Ecto neural progenitor cell (in vitro differentiated cells): ENCODE results near the gene MAP3K4.

Experiments
- DNase-seq: peaks from one replicate; pipeline ENCODE4 v3.0.0-alpha.2; 2018; ENCODE audit warnings: low spot score

MAP3K4 gene

GRCh38 chr6:161125591-161125990 lies 134.0 kb downstream of the MAP3K4 start:
- DNase-seq: no peak

GRCh38 chr6:161127071-161127740 lies 135.6 kb downstream of the MAP3K4 start:
- DNase-seq: no peak

GRCh38 chr6:161128230-161128629 lies 136.7 kb downstream of the MAP3K4 start:
- DNase-seq: no peak

- no peak for DNase-seq
Observed at GRCh38 chr6:161128680-161129196, 137.2 kb downstream of the MAP3K4 start.

GRCh38 chr6:161130541-161130940 lies 139.0 kb downstream of the MAP3K4 start:
- no peak for DNase-seq

- DNase-seq: no peak
Observed at GRCh38 chr6:161130967-161131766, 139.6 kb downstream of the MAP3K4 start.

- DNase-seq: no peak
Observed at GRCh38 chr6:161132384-161132783, 140.8 kb downstream of the MAP3K4 start.

GRCh38 chr6:161133963-161134362 lies 142.4 kb downstream of the MAP3K4 start:
- DNase-seq: no peak

GRCh38 chr6:161134550-161135298 lies 143.2 kb downstream of the MAP3K4 start:
- no peak for DNase-seq

- DNase-seq: no peak
Observed at GRCh38 chr6:161135695-161136591, 144.4 kb downstream of the MAP3K4 start.

GRCh38 chr6:161136655-161137054 lies 145.1 kb downstream of the MAP3K4 start:
- no peak for DNase-seq

GRCh38 chr6:161137320-161137719 lies 145.8 kb downstream of the MAP3K4 start:
- no peak for DNase-seq

GRCh38 chr6:161137839-161138542 lies 146.4 kb downstream of the MAP3K4 start:
- DNase-seq: no peak

- no peak for DNase-seq
Observed at GRCh38 chr6:161138543-161139303, 147.2 kb downstream of the MAP3K4 start.

GRCh38 chr6:161139304-161139765 lies 147.8 kb downstream of the MAP3K4 start:
- DNase-seq: no peak

GRCh38 chr6:161139766-161140553 lies 148.4 kb downstream of the MAP3K4 start:
- DNase-seq: no peak

GRCh38 chr6:161140554-161140875 lies 148.9 kb downstream of the MAP3K4 start:
- no peak for DNase-seq

- no peak for DNase-seq
Observed at GRCh38 chr6:161141173-161141572, 149.6 kb downstream of the MAP3K4 start.

GRCh38 chr6:161142957-161143296 lies 151.4 kb downstream of the MAP3K4 start:
- DNase-seq: no peak
